ENCODE results near the gene DPM3. TPM values are rescaled to one million over a fixed set of nuclear protein-coding genes. Genes with fewer than 3 reads are reported as not detected.
"Not testable (repeated sequence)": the region's sequence is repeated elsewhere in the genome, so short reads cannot be mapped to it uniquely, and the experiment has no call there.

DPM3 gene, protein sequence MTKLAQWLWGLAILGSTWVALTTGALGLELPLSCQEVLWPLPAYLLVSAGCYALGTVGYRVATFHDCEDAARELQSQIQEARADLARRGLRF
- 10 to 100 TPM; 26.4 to 40.8 TPM for total RNA-seq

DNA sequence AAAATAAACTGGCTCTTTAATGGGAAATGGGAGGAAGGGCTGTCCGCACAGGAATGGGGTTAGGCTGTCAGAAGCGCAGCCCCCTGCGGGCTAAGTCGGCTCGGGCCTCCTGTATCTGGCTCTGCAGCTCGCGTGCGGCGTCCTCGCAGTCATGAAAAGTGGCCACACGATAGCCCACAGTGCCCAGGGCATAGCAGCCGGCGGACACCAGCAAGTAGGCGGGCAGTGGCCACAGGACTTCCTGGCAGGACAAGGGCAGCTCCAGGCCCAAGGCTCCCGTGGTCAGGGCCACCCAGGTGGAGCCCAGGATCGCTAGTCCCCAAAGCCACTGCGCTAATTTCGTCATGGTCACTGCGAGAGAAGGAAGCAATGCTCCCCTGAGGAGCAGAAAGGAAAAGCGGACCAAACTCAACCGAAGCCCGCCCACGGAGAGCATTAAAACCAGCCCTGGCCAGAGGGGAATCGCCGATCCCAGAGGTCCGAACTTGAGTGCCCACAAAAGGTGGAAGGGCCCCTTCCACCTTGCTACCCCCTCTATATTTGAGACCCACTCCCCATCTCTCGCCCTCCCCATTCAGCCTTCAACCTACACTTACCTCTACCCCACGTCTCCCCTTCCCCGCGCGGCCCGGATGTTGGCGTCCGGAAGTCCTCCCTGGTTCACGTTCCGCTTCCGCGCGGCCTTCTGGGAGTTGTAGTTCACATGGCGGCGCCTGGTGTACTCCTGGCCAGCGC, at the start of gene DPM3:
TSS of gene DPM3 (minus strand) at position 637 of the 735 bp plus-strand sequence. CDS start at position 346, 291 bp downstream.
- Mint-ChIP-seq H3K27ac (peak within 1 kb of the TSS; percentile 94 to 98), H3K9me3 (no peaks in the 10 kb centered on the region), H3K36me3 (peaks cover 32 to 36% of the 10 kb centered on the region in 2 donors)
- DNase-seq (ENCODE audit: low spot score in 2 of 2) (peak; percentile 88), ATAC-seq (peak; percentile 71 to 80)

DNA sequence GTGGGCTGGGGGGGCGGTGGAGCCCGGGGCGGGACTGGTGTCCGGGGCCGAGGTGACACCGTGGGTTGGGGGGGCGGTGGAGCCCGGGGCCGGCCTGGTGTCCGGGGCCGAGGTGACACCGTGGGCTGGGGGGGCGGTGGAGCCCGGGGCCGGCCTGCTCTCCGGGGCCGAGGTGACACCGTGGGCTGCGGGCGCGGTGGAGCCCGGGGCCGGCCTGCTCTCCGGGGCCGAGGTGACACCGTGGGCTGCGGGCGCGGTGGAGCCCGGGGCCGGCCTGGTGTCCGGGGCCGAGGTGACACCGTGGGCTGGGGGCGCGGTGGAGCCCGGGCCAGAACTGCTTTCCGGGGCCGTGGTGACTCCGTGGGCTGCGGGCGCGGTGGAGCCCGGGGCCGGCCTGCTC, 49.6 kb upstream of the DPM3 start:
- not testable (repeated sequence) for H3K27ac Mint-ChIP-seq; ATAC-seq; H3K36me3 Mint-ChIP-seq; DNase-seq (ENCODE audit: low spot score in 2 of 2); H3K9me3 Mint-ChIP-seq

DNA sequence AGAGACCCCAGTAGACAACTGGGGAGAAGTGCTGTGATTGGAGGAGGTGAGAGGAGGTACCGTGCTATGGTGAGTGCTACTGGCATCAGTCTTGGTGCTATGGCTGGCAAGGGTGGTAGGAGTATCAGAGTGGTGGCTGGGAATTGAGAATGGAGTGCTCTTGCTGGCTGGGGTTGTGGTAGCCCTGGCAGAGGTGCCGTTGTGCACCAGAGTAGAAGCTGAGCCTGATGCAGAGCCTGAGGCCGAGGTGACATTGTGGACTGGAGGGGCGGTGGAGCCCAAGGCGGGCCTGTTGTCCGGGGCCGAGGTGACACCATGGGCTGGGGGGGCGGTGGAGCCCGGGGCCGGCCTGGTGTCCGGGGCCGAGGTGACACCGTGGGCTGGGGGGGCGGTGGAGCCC, 47.9 kb upstream of the DPM3 start:
- Mint-ChIP-seq H3K36me3 (no peaks in the 10 kb centered on the region), H3K9me3 (no peaks in the 10 kb centered on the region), H3K27ac (peak overlapping the region; percentile 72 to 78)
- ATAC-seq (no peak), DNase-seq (ENCODE audit: low spot score in 2 of 2) (no peak)

DNA sequence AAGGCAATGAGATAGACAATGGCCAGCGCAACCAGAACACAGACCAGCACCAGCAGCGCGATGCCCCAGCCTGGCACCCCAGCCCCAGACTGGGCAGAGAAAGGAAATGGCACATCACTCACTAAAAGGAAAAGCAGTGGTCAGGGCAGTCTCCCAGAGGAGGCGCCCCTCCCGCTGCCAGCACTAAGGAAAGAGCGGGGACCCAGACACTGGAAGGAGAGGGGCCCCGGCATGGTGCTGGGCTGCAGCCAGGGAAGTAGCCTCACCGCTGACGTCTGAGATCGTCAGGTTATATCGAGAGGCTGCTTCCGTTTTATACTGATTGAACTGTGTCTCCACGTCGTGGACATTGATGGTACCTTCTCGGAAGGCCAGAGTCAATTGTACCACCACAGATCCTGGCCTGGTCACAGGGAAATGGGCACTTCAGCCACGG, 47.1 kb upstream of the DPM3 start:
- DNase-seq (ENCODE audit: low spot score in 2 of 2) (no peak), ATAC-seq (no peak)
- Mint-ChIP-seq H3K9me3 (no peaks in the 10 kb centered on the region), H3K27ac (peak overlapping the region in 1 of 2 donors; percentile 78), H3K36me3 (no peaks in the 10 kb centered on the region)

DNA sequence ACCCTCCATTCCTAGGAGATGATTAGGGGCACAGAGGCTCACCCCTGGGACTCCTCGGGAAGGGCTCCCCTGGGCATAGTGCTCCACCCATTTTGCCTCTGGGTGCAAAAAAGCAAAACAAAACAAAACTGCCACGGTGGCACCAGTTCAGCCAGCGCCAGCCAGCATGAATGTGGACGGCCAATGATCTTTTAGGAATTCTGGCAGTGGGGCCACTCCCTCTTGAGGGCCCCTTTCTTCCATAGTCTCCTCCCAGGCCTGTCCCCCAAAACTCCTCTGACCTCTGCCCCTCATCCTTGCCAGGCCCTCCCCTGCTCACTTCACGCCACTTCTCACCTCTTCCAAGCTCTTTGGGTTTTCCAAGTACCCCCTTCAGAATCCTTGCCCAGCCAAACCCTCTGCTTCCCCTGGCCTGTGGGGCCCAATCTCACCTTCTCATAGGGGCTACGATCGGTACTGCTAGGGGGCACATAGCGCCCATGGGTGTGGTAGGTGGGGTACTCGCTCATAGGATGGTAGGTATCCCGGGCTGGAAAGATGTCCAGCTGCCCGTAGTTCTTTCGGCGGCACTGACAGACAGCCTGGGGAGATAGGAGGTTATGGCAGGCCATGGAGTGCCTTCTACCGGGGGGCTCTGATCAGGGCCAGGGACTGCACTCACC, 46.6 kb upstream of the DPM3 start:
- Mint-ChIP-seq H3K36me3 (no peaks in the 10 kb centered on the region), H3K27ac (peak overlapping the region; percentile 25 to 69), H3K9me3 (no peaks in the 10 kb centered on the region)
- DNase-seq (ENCODE audit: low spot score in 2 of 2) = no peak
- no peak for ATAC-seq

DNA sequence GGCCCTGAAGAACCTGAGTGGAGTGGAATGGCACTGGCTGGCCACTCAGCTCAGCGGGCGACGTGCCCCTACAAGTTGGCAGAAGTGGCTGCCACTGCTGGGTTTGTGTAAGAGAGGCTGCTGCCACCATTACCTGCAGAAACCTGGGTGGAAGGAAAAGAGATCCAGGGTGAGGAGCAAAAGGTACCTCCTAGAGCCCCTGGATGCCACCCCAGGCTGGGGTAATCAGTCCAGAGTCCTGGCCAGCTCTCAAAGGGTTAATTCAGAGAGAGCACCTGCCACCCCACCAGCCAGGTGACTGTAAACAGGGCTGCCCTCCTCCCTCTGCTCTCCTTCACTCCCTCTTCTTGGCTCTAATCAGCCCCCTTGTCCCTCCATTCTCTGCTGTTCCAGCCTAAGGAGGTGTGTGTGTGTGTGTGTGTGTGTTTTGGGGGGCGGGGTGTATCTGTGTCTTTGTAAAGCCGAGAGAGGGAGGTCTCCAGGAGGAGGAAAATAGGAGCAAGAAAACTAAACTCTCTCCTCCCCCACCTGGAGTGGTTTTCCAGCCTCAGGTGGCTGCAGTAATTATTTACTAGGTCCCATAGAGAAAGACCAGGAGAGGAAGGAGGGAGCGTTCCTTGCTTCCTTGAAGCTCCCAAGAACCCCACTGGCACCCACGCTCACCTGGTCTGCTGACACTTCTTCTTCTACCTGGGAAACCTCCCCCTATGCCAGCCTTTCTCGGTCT, 45.9 kb upstream of the DPM3 start:
- H3K36me3 Mint-ChIP-seq = no peaks in the 10 kb centered on the region
- ATAC-seq (no peak), DNase-seq (ENCODE audit: low spot score in 2 of 2) (no peak)
- H3K27ac Mint-ChIP-seq = peak overlapping the region; percentile 25 to 31
- H3K9me3 Mint-ChIP-seq = no peaks in the 10 kb centered on the region

DNA sequence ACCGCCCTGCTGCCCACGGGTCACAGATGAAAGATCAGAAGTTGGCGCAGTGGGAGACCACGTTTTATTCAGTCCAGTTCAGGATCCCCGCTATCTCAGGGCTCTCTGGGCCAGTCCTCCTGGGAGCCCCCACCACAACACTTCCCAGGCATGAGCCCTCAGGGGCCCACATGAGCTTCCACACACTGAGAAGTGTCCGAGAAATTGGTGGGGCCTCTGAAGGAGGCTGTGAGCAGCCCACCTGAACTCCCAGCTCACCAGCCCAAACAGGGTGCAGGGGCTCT, 45.4 kb upstream of the DPM3 start:
- ATAC-seq (no peak), DNase-seq (ENCODE audit: low spot score in 2 of 2) (no peak)
- Mint-ChIP-seq H3K9me3 (no peaks in the 10 kb centered on the region), H3K27ac (peak overlapping the region; percentile 25 to 31), H3K36me3 (no peaks in the 10 kb centered on the region)

DNA sequence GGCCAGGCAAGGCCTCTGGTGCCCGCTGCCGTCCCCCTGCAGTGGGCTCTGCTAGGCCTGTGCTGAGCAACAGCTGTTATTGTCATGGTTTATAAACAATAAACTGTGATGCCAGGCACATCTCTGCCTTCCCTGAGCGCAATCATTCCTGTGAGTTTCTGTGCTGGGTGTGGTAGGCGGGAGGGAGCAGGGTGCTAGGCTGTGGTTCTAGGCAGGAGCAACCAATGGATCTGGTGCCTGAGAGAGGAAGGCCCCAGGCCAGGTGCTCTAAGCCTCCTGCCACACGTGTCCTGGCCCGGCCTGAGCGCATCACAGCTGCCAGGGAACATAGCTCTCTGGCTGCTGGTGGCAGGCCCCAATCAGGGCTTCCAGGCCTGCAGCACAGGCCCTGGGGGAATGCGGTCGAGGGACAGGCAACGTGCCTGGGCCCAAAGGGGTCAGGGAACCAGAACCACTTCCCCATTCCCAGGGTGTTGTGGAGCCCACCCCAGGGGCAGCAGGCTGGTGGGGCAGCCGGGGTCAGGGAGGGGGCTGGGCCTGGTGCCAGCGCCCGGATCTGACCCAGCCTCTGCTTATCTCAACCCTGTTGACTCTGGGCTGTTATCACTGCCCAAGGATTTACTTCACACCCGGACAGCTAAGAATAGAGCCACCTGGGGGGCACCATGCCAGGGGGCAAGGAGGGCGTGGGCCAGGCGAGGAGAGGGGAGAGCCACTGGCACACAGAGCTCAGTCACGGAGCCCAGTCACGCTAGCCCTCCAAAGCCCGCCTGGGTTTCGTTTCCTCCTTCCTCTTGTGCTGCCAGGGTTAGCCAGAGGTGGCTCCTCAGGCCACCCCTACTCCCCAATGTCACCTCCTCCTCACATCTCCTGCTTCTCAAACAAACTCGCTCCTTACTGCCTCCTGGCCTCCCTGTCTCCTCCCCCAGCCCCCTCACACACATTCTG, 44.8 kb upstream of the DPM3 start:
- Mint-ChIP-seq H3K36me3 (no peaks in the 10 kb centered on the region), H3K27ac (peak overlapping the region; percentile 31 to 63), H3K9me3 (no peaks in the 10 kb centered on the region)
- ATAC-seq (peak; percentile 6 to 15), DNase-seq (ENCODE audit: low spot score in 2 of 2) (no peak)

DNA sequence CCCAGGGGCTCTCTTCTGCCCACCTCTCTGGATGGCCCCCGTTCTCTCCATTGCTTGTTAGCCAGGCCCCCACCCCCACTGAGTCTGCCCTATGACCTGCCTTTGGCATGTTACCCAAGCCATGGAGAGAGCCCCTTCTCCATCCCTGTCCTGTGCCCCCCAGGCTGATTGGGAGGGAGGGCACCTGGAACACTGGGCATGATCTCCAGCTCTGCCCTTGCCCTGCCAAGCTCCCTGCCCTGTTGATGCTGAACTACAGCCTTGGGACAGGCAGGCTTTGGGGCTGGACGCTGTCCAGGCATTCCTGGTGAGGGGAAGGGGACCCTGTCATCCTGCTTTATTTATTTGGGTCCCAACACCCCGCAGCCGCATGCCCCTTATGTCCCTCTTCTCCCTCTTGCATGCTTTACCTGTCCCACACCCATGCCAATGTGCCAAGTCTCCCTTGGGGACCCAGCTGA, 44.0 kb upstream of the DPM3 start:
- Mint-ChIP-seq H3K36me3 (no peaks in the 10 kb centered on the region), H3K9me3 (no peaks in the 10 kb centered on the region)
- no peak for ATAC-seq

DNA sequence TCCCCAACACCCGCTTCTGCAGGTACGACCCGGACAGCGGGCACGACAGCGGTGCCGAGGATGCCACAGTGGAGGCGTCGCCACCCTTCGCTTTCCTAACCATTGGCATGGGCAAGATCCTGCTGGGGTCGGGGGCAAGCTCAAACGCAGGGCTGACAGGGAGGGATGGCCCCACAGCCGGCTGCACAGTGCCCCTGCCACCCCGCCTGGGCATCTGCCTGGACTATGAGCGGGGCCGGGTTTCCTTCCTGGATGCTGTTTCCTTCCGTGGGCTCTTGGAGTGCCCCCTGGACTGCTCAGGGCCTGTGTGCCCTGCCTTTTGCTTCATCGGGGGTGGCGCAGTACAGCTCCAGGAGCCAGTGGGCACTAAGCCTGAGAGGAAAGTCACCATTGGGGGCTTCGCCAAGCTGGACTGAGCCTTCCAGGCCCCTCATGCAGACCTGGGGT, 43.5 kb upstream of the DPM3 start:
- DNase-seq (ENCODE audit: low spot score in 2 of 2) = no peak
- no peaks in the 10 kb centered on the region for H3K9me3 Mint-ChIP-seq
- H3K36me3 Mint-ChIP-seq = no peaks in the 10 kb centered on the region
- no peak for ATAC-seq
- H3K27ac Mint-ChIP-seq = no peak overlapping the region

More for the DNA sequence above, 44.0 kb upstream of the DPM3 start:
- DNase-seq (ENCODE audit: low spot score in 2 of 2) = no peak
- peak overlapping the region in 1 of 2 donors; percentile 63 for H3K27ac Mint-ChIP-seq

DNA sequence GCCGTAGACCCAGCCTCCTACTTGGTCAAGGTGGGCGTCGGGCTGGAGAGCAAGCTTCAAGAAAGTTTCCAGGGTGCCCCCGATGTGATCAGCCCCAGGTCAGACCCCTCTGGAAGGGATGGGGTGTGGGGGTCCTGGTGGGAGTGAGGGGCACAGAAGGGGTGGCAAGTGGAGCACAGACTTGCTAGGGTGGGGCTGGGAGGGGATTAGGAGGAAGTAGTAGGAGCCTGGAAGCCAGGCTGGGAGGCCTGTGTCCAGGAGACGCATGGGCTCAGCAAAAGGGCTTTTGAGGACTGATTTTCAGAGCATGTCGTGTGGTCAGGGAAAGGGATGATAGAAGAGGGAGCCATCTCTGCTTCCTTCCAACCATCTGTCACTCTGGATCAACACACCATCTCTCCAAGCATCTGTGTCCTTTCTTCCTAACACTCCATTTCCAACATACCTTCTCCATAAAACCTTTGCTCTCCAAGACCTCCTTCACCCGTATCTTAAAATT, 41.8 kb upstream of the DPM3 start:
- Mint-ChIP-seq H3K9me3 (no peaks in the 10 kb centered on the region), H3K36me3 (peaks cover 0 to 5% of the 10 kb centered on the region in 2 donors), H3K27ac (peak overlapping the region in 1 of 2 donors; percentile 55)
- DNase-seq (ENCODE audit: low spot score in 2 of 2) (no peak), ATAC-seq (no peak)

DNA sequence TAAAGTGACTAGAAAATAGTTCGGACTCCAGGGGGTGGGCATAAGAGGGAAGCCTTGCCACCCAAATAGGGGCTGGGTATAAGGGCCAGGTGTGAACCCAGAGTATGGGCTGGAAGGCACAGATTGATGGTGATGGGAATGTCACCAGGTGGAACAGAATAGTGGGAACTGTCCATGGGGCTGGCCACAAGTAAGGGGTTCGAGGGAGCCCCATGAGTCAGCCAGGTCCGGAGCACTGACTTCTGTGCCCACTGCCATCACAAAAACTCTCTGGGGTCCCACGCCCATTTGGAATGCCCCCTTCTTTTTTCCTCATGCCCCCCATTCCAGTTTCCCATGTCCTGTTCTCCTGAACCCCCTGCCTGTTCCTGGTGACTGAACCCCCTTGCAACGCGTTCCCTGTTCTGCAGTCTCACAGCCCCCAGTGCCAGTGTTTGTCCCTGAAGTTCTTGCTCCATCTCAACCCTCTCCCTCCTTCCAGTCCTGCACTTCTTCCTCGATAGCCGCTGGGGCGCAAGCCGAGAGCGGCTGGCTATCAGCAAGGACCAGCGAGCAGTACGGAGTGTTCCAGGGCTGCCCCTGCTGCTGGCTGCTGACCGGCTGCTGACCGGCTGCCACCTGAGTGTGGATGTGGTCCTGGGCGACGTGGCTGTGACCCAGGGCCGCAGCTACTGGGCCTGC, 41.2 kb upstream of the DPM3 start:
- H3K27ac Mint-ChIP-seq = peak overlapping the region in 1 of 2 donors; percentile 55
- H3K9me3 Mint-ChIP-seq = no peaks in the 10 kb centered on the region
- peaks cover 0 to 5% of the 10 kb centered on the region in 2 donors for H3K36me3 Mint-ChIP-seq
- ATAC-seq (no peak), DNase-seq (ENCODE audit: low spot score in 2 of 2) (no peak)

DNA sequence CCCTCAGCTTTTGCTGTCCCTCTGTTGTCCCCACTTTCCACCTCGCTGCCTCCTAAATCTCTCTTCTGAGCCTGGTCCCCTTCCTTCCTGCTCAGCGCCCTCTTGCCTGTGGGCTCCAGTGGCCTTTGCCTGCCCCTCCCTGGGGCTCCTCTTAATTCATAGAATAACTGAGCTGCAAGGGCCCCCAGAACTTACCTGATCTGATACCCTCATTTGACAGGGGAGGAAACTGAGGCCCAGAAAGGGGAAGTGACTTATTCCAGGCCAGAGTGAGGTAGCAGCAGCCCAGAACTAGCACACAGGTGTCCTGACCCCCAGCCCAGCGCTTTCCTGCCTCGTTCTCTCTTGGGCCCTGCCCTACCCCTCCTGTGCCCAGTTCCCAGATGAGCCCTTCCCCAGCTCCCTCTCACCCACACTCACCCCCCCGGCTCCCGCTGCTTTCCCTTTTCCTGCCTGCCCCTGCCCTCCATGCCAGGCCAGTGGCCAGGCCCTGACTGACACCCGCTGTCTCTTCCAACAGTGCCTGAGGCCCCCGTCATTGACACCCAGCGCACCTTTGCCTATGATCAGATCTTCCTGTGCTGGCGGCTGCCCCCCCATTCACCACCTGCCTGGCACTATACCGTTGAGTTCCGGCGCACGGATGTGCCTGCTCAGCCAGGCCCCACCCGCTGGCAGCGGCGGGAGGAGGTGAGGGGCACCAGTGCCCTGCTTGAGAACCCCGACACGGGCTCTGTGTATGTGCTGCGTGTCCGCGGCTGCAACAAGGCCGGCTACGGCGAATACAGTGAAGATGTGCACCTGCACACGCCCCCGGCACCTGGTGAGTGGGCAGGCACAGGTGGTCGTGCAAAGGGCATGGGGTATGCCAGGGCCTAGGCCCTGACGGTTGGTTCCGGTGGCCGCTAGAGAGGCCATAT, 39.0 kb upstream of the DPM3 start:
- DNase-seq (ENCODE audit: low spot score in 2 of 2) (peak in 1 of 2 donors; percentile 56), ATAC-seq (no peak)
- Mint-ChIP-seq H3K27ac (no peak overlapping the region), H3K36me3 (peaks cover 0 to 5% of the 10 kb centered on the region in 2 donors), H3K9me3 (no peaks in the 10 kb centered on the region)

DNA sequence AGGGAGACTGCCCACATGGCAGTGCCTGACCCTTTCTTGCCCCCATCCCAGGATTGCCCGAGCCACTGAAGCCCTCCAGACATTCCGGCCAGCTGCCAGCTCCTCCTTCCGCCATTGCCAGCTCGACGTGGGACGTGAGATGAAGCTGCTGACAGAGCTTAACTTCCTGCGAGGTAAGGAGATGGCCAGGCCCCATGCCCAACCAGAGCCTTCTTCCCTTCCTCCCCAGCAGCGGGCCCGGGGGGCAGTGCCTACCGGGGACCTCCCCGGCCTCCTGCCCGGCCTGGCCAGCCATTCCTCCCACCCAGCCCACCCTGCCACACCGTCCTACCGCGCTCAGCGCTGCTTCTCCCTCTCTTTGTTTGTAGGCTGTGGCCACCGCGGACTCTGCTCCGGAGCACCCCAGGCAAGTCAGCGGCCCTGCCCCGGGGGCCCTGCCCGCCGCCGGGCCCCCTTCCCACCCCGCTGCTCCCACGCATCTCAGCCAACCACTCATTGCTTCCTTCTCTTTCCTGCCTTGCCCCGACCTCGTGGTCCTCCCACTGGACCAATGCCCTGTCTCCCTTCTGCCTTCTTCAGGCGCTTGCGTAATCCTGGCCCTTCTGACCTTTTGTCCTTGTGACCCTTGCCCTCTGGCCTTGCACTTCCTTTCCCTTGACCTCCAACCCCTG, 38.2 kb upstream of the DPM3 start:
- ATAC-seq = no peak
- Mint-ChIP-seq H3K9me3 (no peaks in the 10 kb centered on the region), H3K36me3 (peaks cover under 1 to 5% of the 10 kb centered on the region in 2 donors), H3K27ac (no peak overlapping the region)
- peak in 1 of 2 donors; percentile 44 for DNase-seq (ENCODE audit: low spot score in 2 of 2)

Data from activated naive CD4-positive, alpha-beta T cell treated with anti-CD3 and anti-CD28 coated beads, Interleukin-2, amount 50 U/mL, for 72 hours (primary cell).